Measurements from ENCODE around the gene PKLR.
"Not testable (repeated sequence)": the region's sequence is repeated elsewhere in the genome, so short reads cannot be mapped to it uniquely, and the experiment has no call there.

PKLR gene

DNA sequence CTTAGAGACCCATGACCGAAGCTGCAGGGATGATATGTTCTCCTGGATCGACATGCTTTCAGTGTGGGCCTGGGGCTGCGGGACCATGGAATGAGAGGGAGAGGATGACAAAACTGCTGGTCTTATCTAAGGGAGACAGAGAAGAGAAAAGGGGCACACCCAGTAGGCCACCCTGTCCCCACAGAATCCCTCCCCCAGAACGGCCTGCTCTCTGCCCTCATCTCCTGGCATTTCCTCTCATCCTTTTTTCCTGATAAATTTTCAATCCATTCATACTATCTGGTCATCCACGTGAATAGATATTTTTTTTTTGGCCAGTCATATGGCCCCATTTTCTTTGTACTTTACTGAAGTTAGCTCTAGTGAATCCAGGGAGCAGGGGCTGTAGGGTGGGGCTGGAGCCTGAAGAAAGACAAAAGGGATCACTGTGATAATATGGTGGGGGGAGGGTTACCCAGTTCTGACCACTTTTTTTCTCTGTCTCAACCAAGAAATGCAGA lies at the start of gene PKLR:
PKLR (minus strand) TSS at position 97 of the 500 bp plus-strand sequence; CDS start at position 54, 43 bp downstream.
- no peak for DNase-seq

DNA sequence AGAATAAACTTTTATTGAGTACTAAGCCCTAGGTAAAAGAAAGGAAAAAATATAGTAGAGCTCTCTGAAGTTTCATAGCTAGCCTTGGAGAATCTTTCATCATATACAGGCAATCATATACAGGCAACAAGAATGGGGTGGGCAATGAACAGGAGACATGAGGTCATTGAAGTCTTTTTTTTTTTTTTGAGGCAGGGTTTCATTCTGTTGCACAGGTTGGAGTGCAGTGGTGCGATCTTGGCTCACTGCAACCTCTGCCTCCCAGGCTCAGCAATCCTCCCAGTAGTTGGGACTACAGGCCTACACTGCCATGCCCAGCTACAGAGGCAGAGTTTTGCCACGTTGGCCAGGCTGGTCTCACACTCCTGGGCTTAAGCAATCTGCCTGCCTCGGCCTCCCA lies 41.6 kb upstream of the PKLR start:
- DNase-seq, result no peak

DNA sequence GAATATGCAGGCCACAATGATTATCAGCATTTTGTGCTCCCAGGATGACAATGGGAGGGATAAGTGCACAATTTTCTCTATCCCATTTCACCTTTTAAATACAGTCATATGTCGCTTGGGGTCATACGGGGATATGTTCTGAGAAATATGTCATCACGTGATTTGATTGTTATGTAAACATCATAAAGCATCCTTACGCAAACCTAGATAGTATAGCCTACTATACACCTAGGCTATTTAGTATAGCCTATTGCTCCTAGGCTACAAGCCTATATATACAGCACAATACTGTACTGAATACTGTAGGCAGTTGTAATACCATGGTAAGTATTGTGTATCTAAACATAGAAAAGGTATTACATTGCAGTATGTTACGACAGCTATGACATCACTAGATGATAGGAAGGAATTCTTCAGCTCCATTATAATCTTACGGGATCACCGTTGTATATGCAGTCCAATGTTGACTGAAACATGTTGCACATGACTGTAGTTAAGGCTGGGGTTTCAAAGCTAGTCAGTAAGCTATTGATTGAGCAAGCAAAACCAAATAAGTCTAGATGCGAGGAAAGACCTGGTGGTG lies 38.4 kb upstream of the PKLR start:
- DNase-seq, result no peak

DNA sequence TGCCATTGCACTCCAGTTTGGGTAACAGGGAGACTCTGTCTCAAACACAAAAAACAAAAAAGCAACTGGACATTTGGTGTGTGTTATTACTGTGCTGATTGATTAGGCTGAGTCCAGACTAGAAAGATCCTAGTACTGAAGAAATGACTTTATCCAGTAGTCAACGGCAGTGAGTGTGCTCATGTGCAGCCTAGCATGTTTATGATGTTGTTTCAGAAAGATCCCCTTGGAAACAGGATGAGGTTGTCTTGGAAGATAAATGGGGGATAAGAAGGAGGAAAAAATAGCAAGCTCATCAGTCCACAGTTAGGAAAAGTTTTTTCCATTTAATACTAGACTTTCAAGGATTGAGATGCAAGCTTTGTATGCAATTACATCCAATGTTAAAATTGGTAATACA lies 33.7 kb upstream of the PKLR start:
- DNase-seq, result no peak

DNA sequence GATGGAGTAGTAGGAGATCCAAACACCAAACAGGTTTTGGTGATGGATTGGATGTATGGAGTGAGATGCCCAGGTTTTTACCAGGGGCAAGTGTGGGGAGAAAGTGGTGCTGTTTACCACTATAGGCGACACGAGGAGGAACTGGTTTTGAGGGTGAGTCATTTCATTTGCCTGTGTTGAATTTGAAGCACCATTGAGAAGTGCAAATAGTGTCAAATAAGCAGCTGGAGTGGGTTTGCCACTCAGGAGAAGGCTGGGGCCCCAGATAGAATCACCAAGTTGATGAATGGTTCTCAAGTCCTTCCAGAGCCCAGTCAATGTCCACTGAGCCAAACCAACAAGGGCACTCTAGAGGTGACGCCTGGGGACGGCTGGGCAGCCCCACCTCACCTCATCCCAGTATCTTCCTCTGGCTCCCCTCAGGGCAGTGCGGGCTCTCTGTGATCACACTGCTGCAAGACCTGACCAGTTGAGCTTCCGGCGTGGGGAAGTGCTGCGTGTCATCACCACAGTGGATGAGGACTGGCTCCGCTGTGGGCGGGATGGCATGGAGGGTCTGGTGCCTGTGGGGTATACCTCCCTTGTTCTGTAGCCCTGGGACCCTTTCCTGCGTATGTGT lies 28.9 kb upstream of the PKLR start:
- DNase-seq, result no peak

DNA sequence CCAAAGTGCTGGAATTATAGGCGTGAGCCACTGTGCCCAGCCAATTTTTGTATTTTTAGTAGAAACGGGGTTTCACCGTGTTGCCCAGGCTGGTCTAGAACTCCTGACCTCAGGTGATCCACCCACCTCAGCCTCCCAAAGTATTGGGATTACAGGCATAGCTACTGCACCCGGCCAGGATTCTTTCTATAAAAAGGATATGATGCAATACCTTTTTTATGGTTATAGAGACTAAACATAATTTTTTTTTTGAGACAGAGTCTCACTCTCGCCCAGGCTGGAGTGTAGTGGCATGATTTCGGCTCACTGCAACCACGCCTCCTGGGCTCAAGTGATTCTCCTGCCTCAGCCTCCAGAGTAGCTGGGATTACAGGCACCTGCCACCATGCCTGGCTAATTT lies 27.6 kb upstream of the PKLR start:
- DNase-seq, result not testable (repeated sequence)

DNA sequence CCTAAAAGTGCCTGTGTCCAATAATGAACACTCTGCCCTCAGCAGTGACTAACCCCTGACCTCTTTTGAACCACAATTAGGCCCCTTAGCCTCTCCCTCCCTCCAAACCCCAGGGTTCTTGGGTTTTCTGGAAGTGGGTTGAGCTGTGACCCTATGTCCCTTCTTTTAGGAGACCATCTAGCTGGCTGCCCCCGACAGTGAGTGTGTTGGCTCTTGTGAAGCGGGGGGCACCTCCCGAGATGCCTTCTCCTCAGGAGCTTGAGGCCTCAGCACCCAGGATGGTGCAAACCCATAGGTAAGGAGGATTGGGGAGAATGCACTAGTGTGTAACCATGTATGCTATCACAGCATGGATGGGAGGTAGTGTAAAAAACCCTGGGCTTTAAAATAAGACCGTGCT lies 26.7 kb upstream of the PKLR start:
- DNase-seq, result no peak

DNA sequence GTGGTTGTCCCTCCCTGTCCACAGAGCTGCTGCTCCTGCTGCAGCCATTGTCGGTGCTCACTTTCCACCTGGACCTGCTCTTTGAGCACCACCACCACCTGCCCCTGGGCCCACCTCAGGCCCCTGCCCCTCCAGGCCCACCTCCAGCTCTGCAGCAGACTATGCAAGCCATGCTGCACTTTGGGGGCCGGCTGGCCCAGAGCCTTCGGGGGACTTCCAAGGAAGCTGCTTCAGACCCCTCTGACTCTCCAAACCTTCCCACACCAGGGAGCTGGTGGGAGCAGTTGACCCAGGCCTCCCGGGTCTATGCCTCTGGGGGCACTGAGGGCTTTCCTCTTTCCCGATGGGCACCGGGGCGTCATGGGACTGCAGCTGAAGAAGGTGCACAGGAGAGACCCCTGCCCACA lies 25.4 kb upstream of the PKLR start:
- no peak for DNase-seq

DNA sequence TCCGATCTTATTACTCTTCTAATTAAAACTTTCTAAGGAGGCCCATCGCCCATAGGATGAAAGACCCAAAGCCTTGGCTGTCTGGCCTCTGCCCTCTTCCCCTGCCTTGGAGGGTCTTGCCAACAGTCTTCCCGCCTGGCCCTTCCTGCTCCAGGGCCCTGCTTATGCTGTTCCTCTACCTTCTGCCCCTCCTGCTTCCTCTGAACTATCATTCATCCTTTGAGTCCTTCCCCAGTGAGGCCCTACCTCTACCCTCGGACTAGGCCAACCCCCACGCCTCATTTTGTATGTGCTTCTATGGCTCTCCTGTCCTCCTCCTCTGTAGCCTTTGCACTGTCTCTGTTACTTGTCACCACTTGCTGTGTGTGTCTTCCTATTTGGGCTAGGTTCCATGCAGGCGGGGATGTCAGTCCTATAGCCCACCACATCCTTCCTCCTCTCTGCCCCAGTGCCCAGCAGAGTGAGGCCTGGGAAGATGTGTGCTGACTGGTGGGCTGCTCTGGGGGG lies 24.8 kb upstream of the PKLR start:
- DNase-seq, result no peak

DNA sequence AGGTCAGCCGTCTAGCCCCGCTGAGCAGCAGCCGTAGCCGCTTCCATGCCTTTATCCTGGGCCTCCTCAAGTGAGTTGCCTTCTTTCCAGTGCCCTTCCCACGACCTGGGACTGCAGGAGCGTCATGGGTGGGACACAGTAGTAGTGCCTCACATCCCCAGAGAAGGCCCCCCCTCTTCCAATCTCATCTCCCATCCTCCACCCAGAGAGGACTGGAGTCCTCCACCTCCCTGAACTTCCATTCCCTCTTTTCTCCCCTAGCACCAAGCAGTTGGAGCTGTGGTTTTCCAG lies 24.3 kb upstream of the PKLR start:
- DNase-seq, result no peak

DNA sequence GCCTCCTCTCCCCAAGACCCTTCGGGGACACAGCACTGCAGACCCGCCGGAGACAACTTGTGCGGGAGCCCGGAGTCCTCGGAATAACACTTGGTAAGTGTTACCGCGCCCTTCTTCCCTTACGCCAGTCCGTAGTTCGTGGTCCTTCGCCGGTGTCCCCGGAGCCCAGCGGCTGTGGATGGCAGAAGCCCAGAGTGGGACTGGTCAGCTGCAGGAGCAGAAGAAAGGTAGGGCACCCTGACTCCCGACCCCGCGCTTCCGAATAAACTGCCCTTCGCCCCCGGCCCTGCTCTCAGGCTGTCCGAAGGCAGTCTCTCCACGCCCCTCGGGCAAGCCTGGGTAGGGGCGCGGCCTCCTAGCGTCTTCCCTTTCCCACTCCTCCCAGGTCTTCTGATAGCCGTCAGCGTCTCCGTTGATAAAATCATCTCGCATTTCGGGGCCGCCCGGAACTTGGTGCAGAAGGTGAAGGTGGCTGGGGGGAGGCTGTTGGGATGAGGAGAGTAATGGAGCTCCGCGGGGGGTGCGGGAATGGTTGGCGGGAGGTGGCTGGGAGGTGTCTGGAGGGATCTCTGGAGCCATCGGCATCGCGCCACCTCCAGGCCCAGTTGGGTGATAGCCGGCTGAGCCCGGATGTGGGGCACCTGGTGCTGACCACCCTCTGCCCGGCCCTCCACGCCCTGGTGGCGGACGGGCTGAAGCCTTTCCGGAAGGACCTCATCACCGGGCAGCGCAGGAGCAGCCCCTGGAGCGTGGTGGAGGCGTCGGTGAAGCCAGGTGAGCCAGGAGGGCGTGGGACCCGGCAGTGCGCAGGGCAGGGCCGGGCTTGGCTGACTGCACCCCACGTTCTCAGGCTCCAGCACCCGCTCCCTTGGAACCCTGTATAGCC lies 23.7 kb upstream of the PKLR start:
- peak; percentile 43 for DNase-seq

DNA sequence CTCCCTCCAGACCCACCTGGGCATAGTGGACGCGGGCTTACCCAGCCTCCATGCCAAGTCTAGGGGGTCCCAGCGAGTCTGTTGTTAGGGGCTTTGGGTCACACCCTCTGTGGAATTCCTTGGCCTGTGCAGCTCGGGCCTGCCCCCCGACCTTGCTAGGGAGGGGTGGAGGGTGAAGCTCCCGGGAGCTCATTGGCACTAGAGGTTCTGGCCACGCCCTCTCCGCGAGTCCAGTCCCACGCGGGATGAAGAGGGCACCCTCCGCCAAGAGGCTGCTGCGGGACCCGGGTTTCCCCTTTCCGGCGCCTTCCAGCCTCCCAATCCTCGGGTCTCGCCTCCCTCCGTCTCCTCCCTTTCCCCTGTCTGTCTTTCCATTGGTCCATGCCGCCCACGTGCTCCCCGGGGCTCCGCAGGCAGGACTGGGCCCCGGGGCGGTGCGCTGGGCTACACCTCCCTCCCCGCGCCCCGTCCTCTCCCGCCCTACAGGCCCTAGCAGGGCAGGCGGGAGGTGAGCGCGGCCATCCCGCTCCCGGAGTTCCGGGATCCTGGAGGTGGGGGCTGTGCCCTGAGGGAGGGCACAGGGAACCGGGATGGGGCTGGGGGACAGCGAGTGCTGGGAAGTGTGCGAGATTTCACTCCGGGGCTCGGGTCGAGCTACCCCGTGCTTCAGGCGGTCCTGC lies 22.9 kb upstream of the PKLR start:
- DNase-seq, result peak; percentile 96

DNA sequence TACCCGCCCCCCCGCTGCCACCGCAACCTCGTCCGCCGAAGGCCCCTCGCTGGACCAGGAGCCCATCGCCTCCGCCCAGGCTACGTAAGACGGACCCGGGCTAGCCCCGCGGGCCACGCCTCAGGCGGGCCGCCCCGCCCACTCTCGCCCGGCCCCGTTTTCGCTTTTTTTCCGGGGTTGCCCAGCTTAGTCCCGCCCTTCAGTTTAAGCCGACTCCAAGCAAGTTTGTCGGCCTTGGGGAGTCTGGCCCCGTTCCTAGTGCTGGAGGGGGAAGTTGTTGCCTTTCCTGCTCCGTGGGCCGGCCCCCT lies 22.4 kb upstream of the PKLR start:
- DNase-seq, result peak; percentile 77

DNA sequence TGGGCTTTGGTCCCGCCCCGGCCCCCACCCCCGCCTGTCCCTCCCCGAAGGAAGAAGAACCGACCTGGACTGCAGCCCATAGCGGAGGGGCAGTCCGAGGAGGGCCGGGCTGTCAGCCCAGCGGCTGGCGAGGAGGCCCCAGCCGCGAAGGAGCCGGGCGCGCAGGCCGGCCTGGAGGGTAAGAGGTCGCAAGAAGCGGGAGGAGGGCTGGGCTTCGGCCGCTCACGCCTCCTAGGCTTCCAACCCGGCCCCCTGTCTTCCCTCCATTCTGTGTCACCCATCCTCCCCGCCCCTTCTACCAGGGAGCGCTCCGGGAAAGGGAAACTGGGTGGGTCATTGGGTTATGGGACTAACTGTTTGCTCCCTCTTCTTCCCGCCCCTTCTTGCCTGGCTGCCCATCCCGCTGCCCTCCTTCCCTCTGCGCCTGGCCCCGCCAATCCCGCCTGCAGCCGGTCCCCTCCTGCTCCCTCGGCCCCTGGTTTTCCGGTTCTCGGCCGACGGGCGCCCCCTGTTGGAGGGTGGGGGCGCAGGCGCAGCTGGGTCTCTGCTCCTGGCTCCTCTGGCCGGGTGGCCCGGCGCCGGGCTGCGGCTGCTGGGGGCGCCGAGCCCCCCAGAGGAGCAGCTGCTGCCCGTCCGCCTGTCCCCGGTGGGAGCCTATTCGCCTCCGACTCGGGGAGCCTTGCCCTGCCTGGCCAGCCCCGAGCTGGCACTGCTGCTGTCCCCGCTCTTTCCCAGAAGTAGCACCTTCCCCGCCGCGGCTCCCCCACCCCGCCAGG lies 21.9 kb upstream of the PKLR start:
- peak; percentile 85 for DNase-seq

DNA sequence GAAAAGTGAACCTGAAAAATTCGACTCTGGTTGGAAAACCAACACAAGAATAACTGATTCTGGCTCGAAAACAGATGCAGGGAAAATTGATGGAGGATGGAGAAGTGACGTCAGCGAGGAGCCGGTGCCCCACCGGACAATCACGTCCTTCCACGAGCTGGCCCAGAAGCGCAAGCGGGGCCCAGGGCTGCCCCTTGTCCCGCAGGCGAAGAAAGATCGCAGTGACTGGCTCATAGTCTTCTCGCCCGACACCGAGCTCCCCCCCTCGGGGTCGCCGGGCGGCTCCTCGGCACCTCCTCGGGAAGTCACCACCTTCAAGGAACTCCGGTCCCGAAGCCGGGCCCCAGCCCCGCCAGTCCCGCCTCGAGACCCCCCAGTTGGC lies 21.3 kb upstream of the PKLR start:
- DNase-seq, result no peak

DNA sequence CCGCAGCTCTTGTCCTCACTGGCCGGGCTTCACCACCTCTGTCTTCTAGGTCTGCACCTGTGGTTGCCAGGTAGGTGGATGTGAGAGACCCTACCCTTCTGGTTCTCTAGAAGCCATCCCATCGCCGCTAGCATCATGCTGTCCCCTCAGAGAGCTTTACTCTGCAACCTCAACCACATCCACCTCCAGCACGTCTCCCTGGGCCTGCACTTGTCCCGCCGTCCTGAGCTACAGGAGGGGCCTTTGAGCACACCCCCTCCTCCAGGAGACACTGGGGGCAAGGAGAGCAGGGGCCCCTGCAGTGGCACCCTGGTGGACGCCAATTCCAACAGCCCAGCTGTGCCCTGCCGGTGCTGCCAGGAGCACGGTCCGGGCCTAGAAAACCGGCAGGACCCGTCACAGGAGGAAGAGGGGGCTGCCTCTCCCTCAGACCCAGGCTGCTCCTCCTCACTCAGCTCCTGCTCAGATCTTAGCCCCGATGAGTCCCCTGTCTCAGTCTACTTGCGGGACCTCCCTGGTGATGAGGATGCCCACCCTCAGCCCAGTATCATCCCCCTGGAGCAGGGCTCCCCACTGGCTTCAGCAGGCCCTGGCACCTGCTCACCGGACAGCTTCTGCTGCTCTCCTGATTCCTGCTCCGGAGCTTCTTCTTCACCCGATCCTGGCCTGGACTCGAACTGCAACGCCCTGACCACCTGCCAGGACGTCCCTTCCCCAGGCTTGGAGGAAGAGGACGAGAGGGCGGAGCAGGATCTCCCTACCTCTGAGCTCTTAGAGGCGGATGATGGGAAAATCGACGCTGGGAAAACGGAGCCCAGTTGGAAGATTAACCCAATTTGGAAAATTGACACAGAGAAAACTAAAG lies 20.6 kb upstream of the PKLR start:
- no peak for DNase-seq

DNA sequence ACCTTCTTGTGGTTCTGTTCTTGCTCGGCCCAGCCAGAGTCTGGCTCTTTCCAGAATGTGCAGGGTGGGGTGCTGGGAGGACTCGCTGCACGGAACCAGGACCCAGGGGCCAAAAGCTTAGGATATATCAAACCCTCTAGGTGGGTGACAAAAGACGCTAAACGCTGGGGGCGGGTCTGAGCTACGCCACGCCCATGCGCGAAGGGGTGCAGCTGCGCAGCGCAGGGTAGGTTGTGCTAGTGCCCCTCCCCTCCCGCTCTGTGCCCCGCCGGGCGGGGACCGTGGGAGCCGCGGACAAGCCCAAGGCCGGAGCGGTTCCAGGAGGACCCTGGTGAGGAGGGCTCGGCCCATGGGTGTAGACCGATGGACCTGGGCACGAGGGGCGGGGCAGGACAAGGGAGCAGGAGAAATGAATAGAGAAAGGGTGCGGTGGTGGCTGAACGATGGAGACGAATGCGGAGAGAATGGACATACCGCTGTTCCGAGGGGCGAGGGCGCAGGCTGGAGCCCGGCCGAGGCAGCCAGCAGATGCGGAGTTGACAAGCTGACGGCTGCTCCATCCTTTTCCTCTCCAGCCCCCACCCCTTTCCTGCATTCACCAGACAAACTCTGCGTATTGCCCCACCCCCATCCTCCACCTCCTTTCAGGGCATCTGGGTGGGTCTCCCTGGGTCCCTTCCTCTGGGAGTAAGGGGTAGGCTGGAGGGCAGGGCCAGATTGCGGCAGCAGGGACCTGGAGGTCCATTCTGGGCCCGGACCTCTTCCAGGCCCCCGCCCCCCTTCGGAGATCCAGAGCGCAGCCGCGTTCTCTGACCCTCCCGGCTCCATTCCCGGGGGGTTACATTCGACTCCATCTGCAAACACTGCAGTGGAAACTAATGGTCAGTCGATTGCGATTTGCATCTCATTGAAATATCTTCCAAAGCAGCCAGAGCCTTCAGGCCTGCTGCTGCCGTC lies 19.7 kb upstream of the PKLR start, which contains the start of gene RUSC1:
RUSC1 (plus strand) TSS at position 234 of the 957 bp plus-strand sequence. CDS start 880 bp downstream, outside the sequence.
- peak; percentile 43 for DNase-seq

DNA sequence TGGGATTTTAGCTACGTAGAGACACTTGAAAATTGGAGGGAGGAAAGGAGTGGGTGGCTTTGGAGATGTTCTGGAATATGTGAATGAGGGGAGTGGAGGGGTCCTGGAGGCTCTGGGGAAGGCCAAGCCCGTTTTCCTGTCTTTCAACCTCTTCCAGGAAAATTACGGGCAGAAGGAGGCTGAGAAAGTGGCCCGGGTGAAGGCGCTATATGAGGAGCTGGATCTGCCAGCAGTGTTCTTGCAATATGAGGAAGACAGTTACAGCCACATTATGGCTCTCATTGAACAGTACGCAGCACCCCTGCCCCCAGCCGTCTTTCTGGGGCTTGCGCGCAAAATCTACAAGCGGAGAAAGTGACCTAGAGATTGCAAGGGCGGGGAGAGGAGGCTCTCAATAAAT lies 19.0 kb upstream of the PKLR start:
- DNase-seq, result no peak

DNA sequence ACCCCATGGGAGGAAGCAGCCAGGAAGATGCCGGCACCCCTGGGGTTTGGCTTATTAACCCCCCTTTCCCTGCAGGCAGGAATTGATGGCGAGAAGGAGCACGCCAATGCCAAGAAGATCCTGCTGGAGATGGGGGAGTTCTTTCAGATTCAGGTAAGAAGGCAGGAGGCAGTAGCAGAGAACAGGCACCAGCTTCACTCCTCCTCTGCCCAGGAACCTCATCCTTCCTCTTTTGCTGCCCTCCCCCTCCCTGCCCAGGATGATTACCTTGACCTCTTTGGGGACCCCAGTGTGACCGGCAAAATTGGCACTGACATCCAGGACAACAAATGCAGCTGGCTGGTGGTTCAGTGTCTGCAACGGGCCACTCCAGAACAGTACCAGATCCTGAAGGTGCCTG lies 18.3 kb upstream of the PKLR start:
- no peak for DNase-seq

DNA sequence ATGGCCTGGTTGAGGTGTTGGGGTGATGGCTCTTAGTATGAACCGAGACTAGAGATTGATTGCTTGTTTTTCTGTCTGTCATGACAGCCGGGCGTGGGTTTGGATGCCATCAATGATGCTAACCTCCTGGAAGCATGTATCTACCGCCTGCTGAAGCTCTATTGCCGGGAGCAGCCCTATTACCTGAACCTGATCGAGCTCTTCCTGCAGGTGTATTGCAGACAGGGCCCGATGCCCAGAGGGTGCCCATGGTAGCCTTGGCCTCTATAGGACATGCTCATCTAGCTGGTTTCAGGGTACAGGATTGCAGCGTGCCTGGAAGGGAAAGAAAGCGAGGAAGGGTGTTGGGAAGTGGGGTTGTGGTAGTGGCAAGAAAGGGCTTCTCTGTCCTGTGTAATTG lies 16.8 kb upstream of the PKLR start:
- no peak for DNase-seq

All from DMS153 (cell line).